GM18868 (cell line): ENCODE data around the gene IFNLR1.

Experiments used
- ATAC-seq: cut with Tn5 transposase; IDR thresholded peaks from one replicate; pipeline ENCODE4 v1.9.1; 2021; ENCODE audit warnings: mild to moderate bottlenecking, moderate library complexity; ENCODE audit not compliant: unreplicated experiment

The IFNLR1 gene

GRCh38 chr1:24126672-24127023 is 60.4 kb downstream of the IFNLR1 start:
- ATAC-seq: no peak

- no peak for ATAC-seq
These were observed 60.9 kb downstream of the IFNLR1 start for GRCh38 chr1:24126018-24126671.

GRCh38 chr1:24125456-24125855 is 61.6 kb downstream of the IFNLR1 start:
- ATAC-seq: no peak

GRCh38 chr1:24124980-24125379 is 62.1 kb downstream of the IFNLR1 start:
- ATAC-seq: no peak

GRCh38 chr1:24123611-24124010 is 63.5 kb downstream of the IFNLR1 start:
- ATAC-seq: no peak

- no peak for ATAC-seq
These were observed 64.3 kb downstream of the IFNLR1 start for GRCh38 chr1:24122776-24123175.

GRCh38 chr1:24121406-24121805 is 65.7 kb downstream of the IFNLR1 start:
- no peak for ATAC-seq

- ATAC-seq: no peak
These were observed 66.1 kb downstream of the IFNLR1 start for GRCh38 chr1:24120965-24121364.

GRCh38 chr1:24119859-24120756 is 67.0 kb downstream of the IFNLR1 start:
- ATAC-seq: no peak

- ATAC-seq: no peak
These were observed 67.6 kb downstream of the IFNLR1 start for GRCh38 chr1:24119489-24119858.

GRCh38 chr1:24118410-24119242 is 68.5 kb downstream of the IFNLR1 start:
- no peak for ATAC-seq

GRCh38 chr1:24117722-24118409 is 69.2 kb downstream of the IFNLR1 start:
- ATAC-seq: no peak

- no peak for ATAC-seq
These were observed 70.0 kb downstream of the IFNLR1 start for GRCh38 chr1:24117132-24117531.

GRCh38 chr1:24114753-24115152 is 72.3 kb downstream of the IFNLR1 start:
- ATAC-seq: no peak

- no peak for ATAC-seq
These were observed 73.5 kb downstream of the IFNLR1 start for GRCh38 chr1:24113641-24114033.

GRCh38 chr1:24111996-24112779 is 74.9 kb downstream of the IFNLR1 start, which contains the start of gene MYOM3:
MYOM3 (minus strand) TSS chr1:24112135; CDS start chr1:24108636, 3,499 bp downstream.
- no peak for ATAC-seq

- no peak for ATAC-seq
These were observed 75.7 kb downstream of the IFNLR1 start for GRCh38 chr1:24111262-24111995.

GRCh38 chr1:24110642-24111261 is 76.3 kb downstream of the IFNLR1 start:
- no peak for ATAC-seq
